ENCODE measurements around the gene CNN2. TPM values are rescaled to one million over a fixed set of nuclear protein-coding genes. Genes with fewer than 3 reads are reported as not detected.

Gene CNN2
- total and polyA plus RNA-seq, 9 of the 15 experiments (the other 6 are each of a cell fraction or from before 2014, with no cell fraction given) = 12.1 to 174 (median 52.7) TPM

- TF ChIP-seq ZNF324 (CRISPR knock-in tag; IDR thresholded peaks at IDR 0.05) (no peak), CEBPZ (IDR thresholded peaks at IDR 0.05; ENCODE audit: borderline replicate concordance, low read depth, low read length) (no peak), BRD9 (IDR thresholded peaks at IDR 0.05; ENCODE audit: low read depth, partially characterized antibody) (peak; percentile 13), TCF7 (IDR thresholded peaks at IDR 0.05; ENCODE audit: borderline replicate concordance) (no peak), CCAR2 (IDR thresholded peaks at IDR 0.05; ENCODE audit: low read depth, low read length) (no peak), BHLHE40 (IDR thresholded peaks at IDR 0.05; ENCODE audit: low read length) (peak; percentile 64), ARHGAP35 (IDR thresholded peaks at IDR 0.05; ENCODE audit: partially characterized antibody) (no peak), SMC3 (conservative IDR thresholded peaks at IDR 0.05; ENCODE audit: insufficient read depth, low read depth, low read length) (peak; percentile 14; the same call in 1 of the 2 replicates), ZFP30 (CRISPR knock-in tag; IDR thresholded peaks at IDR 0.05; ENCODE audit: borderline replicate concordance) (no peak), E2F1 (CRISPR knock-in tag; IDR thresholded peaks at IDR 0.05) (no peak), ILF3 (IDR thresholded peaks at IDR 0.05; ENCODE audit: borderline replicate concordance) (no peak), ZNF75A (CRISPR knock-in tag; IDR thresholded peaks at IDR 0.05) (no peak), SPI1 (IDR thresholded peaks at IDR 0.05; ENCODE audit: borderline replicate concordance, low read depth, low read length) (0 out of 2 replicates have a peak, but pooled peaks have one; percentile 18)
- TF ChIP-seq, protein P1, sequence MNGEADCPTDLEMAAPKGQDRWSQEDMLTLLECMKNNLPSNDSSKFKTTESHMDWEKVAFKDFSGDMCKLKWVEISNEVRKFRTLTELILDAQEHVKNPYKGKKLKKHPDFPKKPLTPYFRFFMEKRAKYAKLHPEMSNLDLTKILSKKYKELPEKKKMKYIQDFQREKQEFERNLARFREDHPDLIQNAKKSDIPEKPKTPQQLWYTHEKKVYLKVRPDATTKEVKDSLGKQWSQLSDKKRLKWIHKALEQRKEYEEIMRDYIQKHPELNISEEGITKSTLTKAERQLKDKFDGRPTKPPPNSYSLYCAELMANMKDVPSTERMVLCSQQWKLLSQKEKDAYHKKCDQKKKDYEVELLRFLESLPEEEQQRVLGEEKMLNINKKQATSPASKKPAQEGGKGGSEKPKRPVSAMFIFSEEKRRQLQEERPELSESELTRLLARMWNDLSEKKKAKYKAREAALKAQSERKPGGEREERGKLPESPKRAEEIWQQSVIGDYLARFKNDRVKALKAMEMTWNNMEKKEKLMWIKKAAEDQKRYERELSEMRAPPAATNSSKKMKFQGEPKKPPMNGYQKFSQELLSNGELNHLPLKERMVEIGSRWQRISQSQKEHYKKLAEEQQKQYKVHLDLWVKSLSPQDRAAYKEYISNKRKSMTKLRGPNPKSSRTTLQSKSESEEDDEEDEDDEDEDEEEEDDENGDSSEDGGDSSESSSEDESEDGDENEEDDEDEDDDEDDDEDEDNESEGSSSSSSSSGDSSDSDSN (IDR thresholded peaks at IDR 0.05; ENCODE audit: borderline replicate concordance in 1 of 2, low read depth in 2 of 2, low read length in 2 of 2) = 0 out of 4 replicates have a peak, but pooled peaks of 1 of the 2 experiments have one; percentile 30
- TF ChIP-seq, protein P2, sequence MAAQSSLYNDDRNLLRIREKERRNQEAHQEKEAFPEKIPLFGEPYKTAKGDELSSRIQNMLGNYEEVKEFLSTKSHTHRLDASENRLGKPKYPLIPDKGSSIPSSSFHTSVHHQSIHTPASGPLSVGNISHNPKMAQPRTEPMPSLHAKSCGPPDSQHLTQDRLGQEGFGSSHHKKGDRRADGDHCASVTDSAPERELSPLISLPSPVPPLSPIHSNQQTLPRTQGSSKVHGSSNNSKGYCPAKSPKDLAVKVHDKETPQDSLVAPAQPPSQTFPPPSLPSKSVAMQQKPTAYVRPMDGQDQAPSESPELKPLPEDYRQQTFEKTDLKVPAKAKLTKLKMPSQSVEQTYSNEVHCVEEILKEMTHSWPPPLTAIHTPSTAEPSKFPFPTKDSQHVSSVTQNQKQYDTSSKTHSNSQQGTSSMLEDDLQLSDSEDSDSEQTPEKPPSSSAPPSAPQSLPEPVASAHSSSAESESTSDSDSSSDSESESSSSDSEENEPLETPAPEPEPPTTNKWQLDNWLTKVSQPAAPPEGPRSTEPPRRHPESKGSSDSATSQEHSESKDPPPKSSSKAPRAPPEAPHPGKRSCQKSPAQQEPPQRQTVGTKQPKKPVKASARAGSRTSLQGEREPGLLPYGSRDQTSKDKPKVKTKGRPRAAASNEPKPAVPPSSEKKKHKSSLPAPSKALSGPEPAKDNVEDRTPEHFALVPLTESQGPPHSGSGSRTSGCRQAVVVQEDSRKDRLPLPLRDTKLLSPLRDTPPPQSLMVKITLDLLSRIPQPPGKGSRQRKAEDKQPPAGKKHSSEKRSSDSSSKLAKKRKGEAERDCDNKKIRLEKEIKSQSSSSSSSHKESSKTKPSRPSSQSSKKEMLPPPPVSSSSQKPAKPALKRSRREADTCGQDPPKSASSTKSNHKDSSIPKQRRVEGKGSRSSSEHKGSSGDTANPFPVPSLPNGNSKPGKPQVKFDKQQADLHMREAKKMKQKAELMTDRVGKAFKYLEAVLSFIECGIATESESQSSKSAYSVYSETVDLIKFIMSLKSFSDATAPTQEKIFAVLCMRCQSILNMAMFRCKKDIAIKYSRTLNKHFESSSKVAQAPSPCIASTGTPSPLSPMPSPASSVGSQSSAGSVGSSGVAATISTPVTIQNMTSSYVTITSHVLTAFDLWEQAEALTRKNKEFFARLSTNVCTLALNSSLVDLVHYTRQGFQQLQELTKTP (IDR thresholded peaks at IDR 0.05; ENCODE audit: low read depth in 1 of 2, partially characterized antibody in 2 of 2) = no peak
These were observed 46.0 kb upstream of the CNN2 start (continued) for GRCh38 chr19:980133-980998.
